ENCODE measurements around the gene ZNF763.
"Not testable (repeated sequence)": the region's sequence is repeated elsewhere in the genome, so short reads cannot be mapped to it uniquely, and the experiment has no call there.

Gene ZNF763

DNA sequence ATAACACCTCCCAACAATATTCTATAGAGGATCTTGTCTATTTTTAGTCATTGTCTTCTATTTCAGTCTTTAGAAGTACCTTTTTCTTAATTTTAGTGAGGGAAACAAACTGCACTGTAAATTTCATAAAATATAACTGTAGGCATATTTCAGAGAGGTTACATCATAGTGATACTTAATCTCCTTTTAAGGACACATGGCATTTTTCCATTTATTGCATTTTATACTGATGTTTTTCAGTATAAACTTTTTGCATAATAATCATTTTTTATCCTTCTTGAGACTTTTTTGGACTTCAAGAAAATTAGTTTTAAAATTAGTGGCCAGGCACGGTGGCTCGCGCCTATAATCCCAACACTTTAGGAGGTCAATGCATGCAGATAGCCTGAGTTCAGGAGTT is 33.3 kb upstream of the ZNF763 start:
- no peak for TF ChIP-seq CTBP1 (IDR thresholded peaks at IDR 0.05; ENCODE audit: borderline replicate concordance)
- no peak for TF ChIP-seq ZNF384 (IDR thresholded peaks at IDR 0.05)
- POLR2A ChIA-PET: no interaction called here
- CTCF ChIA-PET: no interaction called here
- no peak for DNase-seq (ENCODE audit: extremely low spot score)

DNA sequence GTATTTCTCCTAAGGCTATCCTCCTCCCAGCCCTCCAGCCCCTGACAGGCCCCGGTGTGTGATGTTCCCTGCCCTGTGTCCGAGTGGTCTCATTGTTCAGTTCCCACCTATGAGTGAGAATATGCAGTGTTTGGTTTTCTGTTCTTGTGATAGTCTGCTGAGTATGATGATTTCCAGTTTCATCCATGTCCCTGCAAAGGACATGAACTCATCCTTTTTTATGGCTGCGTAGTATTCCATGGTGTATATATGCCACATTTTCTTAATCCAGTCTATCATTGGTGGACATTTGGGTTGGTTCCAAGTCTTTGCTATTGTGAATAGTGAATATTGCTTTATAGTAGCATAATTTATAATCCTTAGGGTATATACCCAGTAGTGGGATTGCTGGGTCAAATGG is 29.0 kb upstream of the ZNF763 start:
- DNase-seq (ENCODE audit: extremely low spot score); CTCF ChIA-PET; POLR2A ChIA-PET: not testable (repeated sequence)

DNA sequence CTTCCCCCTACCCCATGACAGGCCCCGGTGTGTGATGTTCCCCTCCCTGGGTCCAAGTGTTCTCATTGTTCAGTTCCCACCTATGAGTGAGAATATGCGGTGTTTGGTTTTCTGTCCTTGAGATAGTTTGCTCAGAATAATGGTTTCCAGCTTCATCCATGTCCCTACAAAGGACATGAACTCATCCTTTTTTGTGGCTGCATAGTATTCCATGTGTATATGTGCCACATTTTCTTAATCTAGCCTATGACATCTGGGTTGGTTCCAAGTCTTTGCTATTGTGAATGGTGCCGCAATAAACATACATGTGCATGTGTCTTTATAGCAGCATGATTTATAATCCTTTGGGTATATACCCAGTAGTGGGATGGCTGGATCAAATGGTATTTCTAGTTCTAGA is 26.5 kb upstream of the ZNF763 start:
- CTCF ChIA-PET; DNase-seq (ENCODE audit: extremely low spot score); POLR2A ChIA-PET: not testable (repeated sequence)

DNA sequence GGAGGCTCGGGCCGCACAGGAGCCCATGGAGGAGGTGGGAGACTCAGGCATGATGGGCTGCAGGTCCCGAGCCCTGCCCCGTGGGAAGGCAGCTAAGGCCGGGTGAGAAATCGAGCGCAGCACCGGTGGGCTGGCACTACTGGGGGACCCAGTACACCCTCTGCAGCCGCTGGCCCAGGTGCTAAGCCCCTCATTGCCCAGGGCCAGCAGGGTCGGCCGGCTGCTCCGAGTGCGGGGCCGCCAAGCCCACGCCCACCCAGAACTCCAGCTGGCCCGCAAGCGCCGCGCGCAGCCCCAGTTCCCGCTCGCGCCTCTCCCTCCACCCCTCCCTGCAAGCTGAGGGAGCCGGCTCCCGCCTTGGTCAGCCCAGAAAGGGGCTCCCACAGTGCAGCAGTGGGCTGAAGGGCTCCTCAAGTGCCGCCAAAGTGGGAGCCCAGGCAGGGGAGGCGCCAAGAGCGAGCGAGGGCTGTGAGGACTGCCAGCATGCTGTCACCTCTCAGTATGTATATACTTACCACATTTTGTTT is 23.4 kb upstream of the ZNF763 start:
- POLR2A ChIA-PET; CTCF ChIA-PET; DNase-seq (ENCODE audit: extremely low spot score): not testable (repeated sequence)

DNA sequence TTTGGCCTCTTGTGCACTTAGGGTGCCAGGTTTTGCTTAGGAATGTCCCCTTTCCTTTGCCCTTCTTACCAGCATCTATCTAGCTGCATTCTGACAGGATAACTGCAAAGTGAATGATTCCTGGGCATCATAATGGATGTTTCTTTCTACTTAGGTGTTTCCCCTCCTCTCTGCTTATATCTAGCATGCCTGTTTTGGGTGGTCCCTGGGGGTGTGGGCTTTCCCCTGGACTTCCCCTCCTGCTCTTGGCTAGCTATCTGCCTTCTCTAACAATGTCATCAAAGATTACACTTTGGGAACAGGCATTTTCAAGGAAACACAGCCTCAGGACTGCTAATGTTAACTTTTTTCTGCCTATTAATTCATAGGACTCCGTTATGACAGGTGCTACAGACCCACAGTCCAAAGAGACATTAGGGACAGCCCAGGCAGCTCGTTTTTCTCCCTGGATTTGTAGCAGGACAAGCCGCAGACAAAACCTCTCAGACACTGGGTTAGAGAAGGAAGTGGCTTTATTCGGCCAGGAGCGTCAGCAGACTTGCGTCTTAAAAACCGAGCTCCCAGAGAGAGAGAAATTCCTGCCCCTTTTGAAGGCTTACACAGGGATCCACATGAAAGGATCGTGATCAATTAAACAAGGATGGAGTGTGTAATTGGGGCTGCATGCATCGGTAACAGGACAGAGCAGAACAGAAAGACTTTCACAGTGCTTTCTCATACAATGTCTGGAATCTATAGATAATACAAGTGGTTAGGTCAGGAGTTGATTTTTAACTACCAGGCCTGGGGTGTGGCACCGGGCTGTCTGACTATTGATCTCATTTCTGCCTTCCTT is 22.6 kb upstream of the ZNF763 start:
- TF ChIP-seq HDGF (IDR thresholded peaks at IDR 0.05; ENCODE audit: borderline replicate concordance): no peak
- no peak for TF ChIP-seq FOXA1 (IDR thresholded peaks at IDR 0.05)
- CTCF ChIA-PET: no interaction called here
- POLR2A ChIA-PET: no interaction called here

DNA sequence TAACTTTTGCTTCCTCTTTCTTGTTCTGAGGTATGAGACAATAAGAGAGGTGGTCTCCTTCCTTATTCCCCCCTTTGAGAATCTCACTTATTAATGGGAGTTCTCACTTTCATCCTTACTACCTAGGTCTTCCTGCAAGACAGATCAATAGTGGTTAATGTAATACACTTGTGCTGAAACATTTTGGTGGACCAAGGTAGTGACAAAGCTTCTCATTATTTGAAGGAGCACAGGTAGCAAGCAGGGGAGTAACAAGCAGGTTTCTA is 22.1 kb upstream of the ZNF763 start:
- POLR2A ChIA-PET: no interaction called here
- DNase-seq (ENCODE audit: extremely low spot score): no peak
- TF ChIP-seq NFRKB (IDR thresholded peaks at IDR 0.05) (no peak), FOXM1 (IDR thresholded peaks at IDR 0.05; ENCODE audit: borderline replicate concordance) (no peak), SP1 (IDR thresholded peaks at IDR 0.05) (no peak), ZNF384 (IDR thresholded peaks at IDR 0.05) (no peak), HDGF (IDR thresholded peaks at IDR 0.05; ENCODE audit: borderline replicate concordance) (no peak), BHLHE40 (IDR thresholded peaks at IDR 0.05; ENCODE audit: borderline replicate concordance) (no peak)
- TF ChIP-seq, protein P1, sequence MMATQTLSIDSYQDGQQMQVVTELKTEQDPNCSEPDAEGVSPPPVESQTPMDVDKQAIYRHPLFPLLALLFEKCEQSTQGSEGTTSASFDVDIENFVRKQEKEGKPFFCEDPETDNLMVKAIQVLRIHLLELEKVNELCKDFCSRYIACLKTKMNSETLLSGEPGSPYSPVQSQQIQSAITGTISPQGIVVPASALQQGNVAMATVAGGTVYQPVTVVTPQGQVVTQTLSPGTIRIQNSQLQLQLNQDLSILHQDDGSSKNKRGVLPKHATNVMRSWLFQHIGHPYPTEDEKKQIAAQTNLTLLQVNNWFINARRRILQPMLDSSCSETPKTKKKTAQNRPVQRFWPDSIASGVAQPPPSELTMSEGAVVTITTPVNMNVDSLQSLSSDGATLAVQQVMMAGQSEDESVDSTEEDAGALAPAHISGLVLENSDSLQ (IDR thresholded peaks at IDR 0.05): no peak
- CTCF ChIA-PET: no interaction called here

More for the DNA sequence above, 22.6 kb upstream of the ZNF763 start:
- no peak for DNase-seq (ENCODE audit: extremely low spot score)

DNA sequence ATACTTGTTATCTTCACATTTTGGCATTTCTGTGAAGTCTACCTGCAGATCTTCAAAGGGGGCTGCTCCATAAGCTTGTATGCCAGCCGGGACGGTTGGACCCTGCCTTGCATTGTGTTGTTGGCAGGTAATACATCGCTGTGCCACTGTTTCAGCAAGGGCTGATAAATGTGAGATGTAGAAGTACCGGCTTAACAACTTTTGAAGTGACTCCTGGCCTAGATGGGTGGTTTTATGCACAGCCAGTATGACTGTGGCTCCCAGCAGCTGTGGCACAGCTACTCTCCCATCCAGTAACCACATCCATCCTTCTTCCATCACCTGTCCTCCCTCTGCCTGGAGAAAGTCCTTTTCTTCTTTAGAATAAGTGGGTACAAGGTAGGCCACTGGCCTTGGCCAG is 20.2 kb upstream of the ZNF763 start:
- TF ChIP-seq CTBP1 (IDR thresholded peaks at IDR 0.05; ENCODE audit: borderline replicate concordance) (no peak), FOXM1 (IDR thresholded peaks at IDR 0.05; ENCODE audit: borderline replicate concordance) (no peak), FOXA1 (IDR thresholded peaks at IDR 0.05) (no peak), L3MBTL2 (conservative IDR thresholded peaks at IDR 0.05) (no peak), ZNF384 (IDR thresholded peaks at IDR 0.05) (no peak), SP1 (IDR thresholded peaks at IDR 0.05) (no peak), LEF1 (IDR thresholded peaks at IDR 0.05; ENCODE audit: borderline replicate concordance) (no peak), BHLHE40 (IDR thresholded peaks at IDR 0.05; ENCODE audit: borderline replicate concordance) (no peak), TARDBP (IDR thresholded peaks at IDR 0.05) (no peak), HDGF (IDR thresholded peaks at IDR 0.05; ENCODE audit: borderline replicate concordance) (no peak), ELF4 (IDR thresholded peaks at IDR 0.05) (no peak), ARNT (IDR thresholded peaks at IDR 0.05) (no peak), NFRKB (IDR thresholded peaks at IDR 0.05) (no peak), SUZ12 (IDR thresholded peaks at IDR 0.05) (no peak), FOXK2 (IDR thresholded peaks at IDR 0.05) (no peak)
- TF ChIP-seq, protein P1 (IDR thresholded peaks at IDR 0.05): no peak
- POLR2A ChIA-PET: no interaction called here
- CTCF ChIA-PET: no interaction called here
- DNase-seq (ENCODE audit: extremely low spot score): no peak

DNA sequence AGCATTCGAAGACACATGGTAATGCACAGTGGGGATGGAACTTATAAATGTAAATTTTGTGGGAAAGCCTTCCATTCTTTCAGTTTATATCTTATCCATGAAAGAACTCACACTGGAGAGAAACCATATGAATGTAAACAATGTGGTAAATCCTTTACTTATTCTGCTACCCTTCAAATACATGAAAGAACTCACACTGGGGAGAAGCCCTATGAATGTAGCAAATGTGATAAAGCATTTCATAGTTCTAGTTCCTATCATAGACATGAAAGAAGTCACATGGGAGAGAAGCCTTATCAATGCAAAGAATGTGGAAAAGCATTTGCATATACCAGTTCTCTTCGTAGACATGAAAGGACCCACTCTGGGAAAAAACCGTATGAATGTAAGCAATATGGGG is 16.2 kb upstream of the ZNF763 start:
- CTCF ChIA-PET: no interaction called here
- no peak for TF ChIP-seq LEF1 (IDR thresholded peaks at IDR 0.05; ENCODE audit: borderline replicate concordance)
- TF ChIP-seq NFRKB (IDR thresholded peaks at IDR 0.05): no peak
- TF ChIP-seq FOXM1 (IDR thresholded peaks at IDR 0.05; ENCODE audit: borderline replicate concordance): no peak
- TF ChIP-seq L3MBTL2 (conservative IDR thresholded peaks at IDR 0.05): no peak
- no peak for TF ChIP-seq ARNT (IDR thresholded peaks at IDR 0.05)
- DNase-seq (ENCODE audit: extremely low spot score): no peak
- POLR2A ChIA-PET: no interaction called here

DNA sequence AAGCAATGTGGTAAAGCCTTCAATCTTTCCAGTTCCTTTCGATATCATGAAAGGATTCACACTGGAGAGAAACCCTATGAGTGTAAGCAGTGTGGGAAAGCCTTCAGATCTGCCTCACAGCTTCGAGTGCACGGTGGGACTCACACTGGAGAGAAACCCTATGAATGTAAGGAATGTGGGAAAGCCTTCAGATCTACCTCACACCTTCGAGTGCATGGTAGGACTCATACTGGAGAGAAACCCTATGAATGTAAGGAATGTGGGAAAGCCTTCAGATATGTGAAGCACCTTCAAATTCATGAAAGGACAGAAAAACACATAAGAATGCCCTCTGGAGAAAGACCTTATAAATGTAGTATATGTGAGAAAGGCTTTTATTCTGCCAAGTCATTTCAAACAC is 15.6 kb upstream of the ZNF763 start:
- DNase-seq (ENCODE audit: extremely low spot score): no peak
- TF ChIP-seq HDGF (IDR thresholded peaks at IDR 0.05; ENCODE audit: borderline replicate concordance): no peak
- TF ChIP-seq, protein P1 (IDR thresholded peaks at IDR 0.05): no peak
- TF ChIP-seq NFRKB (IDR thresholded peaks at IDR 0.05): no peak
- TF ChIP-seq ELF4 (IDR thresholded peaks at IDR 0.05): no peak
- TF ChIP-seq SP1 (IDR thresholded peaks at IDR 0.05): no peak
- TF ChIP-seq BHLHE40 (IDR thresholded peaks at IDR 0.05; ENCODE audit: borderline replicate concordance): no peak
- TF ChIP-seq ARNT (IDR thresholded peaks at IDR 0.05): no peak
- no peak for TF ChIP-seq FOXM1 (IDR thresholded peaks at IDR 0.05; ENCODE audit: borderline replicate concordance)
- TF ChIP-seq ZNF384 (IDR thresholded peaks at IDR 0.05): no peak
- TF ChIP-seq TARDBP (IDR thresholded peaks at IDR 0.05): no peak
- no peak for TF ChIP-seq CTBP1 (IDR thresholded peaks at IDR 0.05; ENCODE audit: borderline replicate concordance)
- TF ChIP-seq FOXA1 (IDR thresholded peaks at IDR 0.05): no peak
- no peak for TF ChIP-seq FOXK2 (IDR thresholded peaks at IDR 0.05)
- TF ChIP-seq L3MBTL2 (conservative IDR thresholded peaks at IDR 0.05): no peak
- no peak for TF ChIP-seq LEF1 (IDR thresholded peaks at IDR 0.05; ENCODE audit: borderline replicate concordance)
- ChIA-PET CTCF (no interaction called here), POLR2A (no interaction called here)

DNA sequence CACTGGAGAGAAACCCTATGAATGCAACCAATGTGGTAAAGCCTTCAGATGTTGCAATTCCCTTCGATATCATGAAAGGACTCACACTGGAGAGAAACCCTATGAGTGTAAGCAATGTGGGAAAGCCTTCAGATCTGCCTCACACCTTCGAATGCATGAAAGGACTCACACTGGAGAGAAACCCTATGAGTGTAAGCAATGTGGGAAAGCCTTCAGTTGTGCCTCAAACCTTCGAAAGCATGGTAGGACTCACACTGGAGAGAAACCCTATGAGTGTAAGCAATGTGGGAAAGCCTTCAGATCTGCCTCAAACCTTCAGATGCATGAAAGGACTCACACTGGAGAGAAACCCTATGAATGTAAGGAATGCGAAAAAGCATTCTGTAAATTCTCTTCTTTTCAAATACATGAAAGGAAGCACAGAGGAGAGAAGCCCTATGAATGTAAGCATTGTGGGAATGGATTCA is 15.2 kb upstream of the ZNF763 start:
- DNase-seq (ENCODE audit: extremely low spot score); POLR2A ChIA-PET; CTCF ChIA-PET: not testable (repeated sequence)

Data from HEK293T (cell line).